Measurements from ENCODE around the gene PLD4.
"Not testable (repeated sequence)": the region's sequence is repeated elsewhere in the genome, so short reads cannot be mapped to it uniquely, and the experiment has no call there.

PLD4 gene

GRCh38 chr14:104900639-104901512, 23.8 kb upstream of the PLD4 start:
- DNase-seq: no peak

GRCh38 chr14:104903990-104904389, 20.7 kb upstream of the PLD4 start:
- DNase-seq: no peak

GRCh38 chr14:104904650-104905578, 19.8 kb upstream of the PLD4 start:
- DNase-seq: not testable (repeated sequence)

GRCh38 chr14:104905579-104905933, 19.1 kb upstream of the PLD4 start:
- DNase-seq: not testable (repeated sequence)

- DNase-seq: no peak
These were observed 16.4 kb upstream of the PLD4 start for GRCh38 chr14:104908303-104908702.

- DNase-seq: no peak
These were observed 12.6 kb upstream of the PLD4 start for GRCh38 chr14:104912053-104912452.

- DNase-seq: no peak
These were observed 11.2 kb upstream of the PLD4 start for GRCh38 chr14:104913435-104913834.

- no peak for DNase-seq
These were observed 7.6 kb upstream of the PLD4 start for GRCh38 chr14:104917116-104917515.

- no peak for DNase-seq
These were observed 6.7 kb upstream of the PLD4 start for GRCh38 chr14:104917993-104918392.

- not testable (repeated sequence) for DNase-seq
These were observed 5.3 kb upstream of the PLD4 start for GRCh38 chr14:104919152-104919992.

- DNase-seq: no peak
These were observed 4.7 kb upstream of the PLD4 start for GRCh38 chr14:104919993-104920315.

GRCh38 chr14:104923640-104924420, 849 bp upstream of the PLD4 start:
- no peak for DNase-seq

GRCh38 chr14:104925214-104925854, 655 bp downstream of the PLD4 start:
- no peak for DNase-seq

GRCh38 chr14:104925855-104926609, 1.4 kb downstream of the PLD4 start:
- DNase-seq: no peak

GRCh38 chr14:104926619-104927431, 2.1 kb downstream of the PLD4 start:
- DNase-seq: no peak

GRCh38 chr14:104927432-104927816, 2.7 kb downstream of the PLD4 start:
- no peak for DNase-seq

- DNase-seq: no peak
These were observed 3.2 kb downstream of the PLD4 start for GRCh38 chr14:104927901-104928300.

- no peak for DNase-seq
These were observed 3.9 kb downstream of the PLD4 start for GRCh38 chr14:104928391-104929133.
